Panc1 (cell line): ENCODE results near the gene FRMD4A. TPM values are rescaled to one million over a fixed set of nuclear protein-coding genes. Genes with fewer than 3 reads are reported as not detected.

ENCODE experiments used
- ATAC-seq: fragments of 200-7000 bp; cut with Tn5 transposase; 2 replicates; pipeline ENCODE4 v1.9.1; 2020; ENCODE audit warnings: mild to moderate bottlenecking, moderate library complexity
- BruUV-seq: library from RNA; stranded (reverse); fragments of 400-500 nt; replicated peaks from 2 replicates; lab custom pipeline; 2021; lab: Mats Ljungman, UMichigan
- CTCF ChIA-PET: fragments of 300-600 bp; sonication (Branson Sonifier 250); formaldehyde crosslinking; loops from one replicate; lab custom pipeline; 2022; ENCODE audit warnings: antibody characterized with exemption; lab: Charles Lee
- POLR2A ChIA-PET: fragments of 300-600 bp; sonication (Branson Sonifier 250); formaldehyde crosslinking; loops from one replicate; lab custom pipeline; 2022; ENCODE audit warnings: antibody characterized with exemption; lab: Charles Lee
- DNase-seq: peaks from one replicate; pipeline ENCODE4 v3.0.0-alpha.2; 2010; ENCODE audit warnings: low read depth, low spot score
- H3K27ac ChIP-seq: 2 replicates; pipeline ENCODE4 v1.5.1; 2011; ENCODE audit warnings: mild to moderate bottlenecking, low read length, inconsistent platforms
- H3K27me3 ChIP-seq: fragments of 200-500 bp; sonication (Bioruptor generic); 2 replicates; pipeline ENCODE4 v1.6.0; 2014; ENCODE audit warnings: low read length, inconsistent platforms; ENCODE audit not compliant: control insufficient read depth, insufficient read depth
- H3K36me3 ChIP-seq: fragments of 200-500 bp; sonication (Bioruptor generic); 2 replicates; pipeline ENCODE4 v1.5.1; 2014; ENCODE audit warnings: inconsistent platforms, mild to moderate bottlenecking, low read length, moderate library complexity; ENCODE audit not compliant: control insufficient read depth, insufficient read depth
- H3K4me1 ChIP-seq: 2 replicates; pipeline ENCODE4 v1.5.1; 2011; ENCODE audit warnings: inconsistent platforms, mild to moderate bottlenecking, low read length, moderate library complexity; ENCODE audit not compliant: control insufficient read depth, insufficient read depth
- H3K4me3 ChIP-seq, 2 experiments: 2 replicates each; pipeline ENCODE4 v1.5.1; 2011 to 2012; ENCODE audit warnings: low read depth in 2 of 2, low read length in 2 of 2, mild to moderate bottlenecking in 2 of 2, inconsistent platforms in 1 of 2, moderate library complexity in 1 of 2
- H3K9me3 ChIP-seq: fragments of 200-500 bp; sonication (Bioruptor generic); 2 replicates; pipeline ENCODE4 v1.5.1; 2014; ENCODE audit warnings: low read depth, mild to moderate bottlenecking, inconsistent platforms, low read length, moderate library complexity; ENCODE audit not compliant: control insufficient read depth, insufficient read depth
- POLR2AphosphoS5 ChIP-seq: IDR thresholded peaks from 2 replicates; pipeline ENCODE4 v1.6.1; 2012; ENCODE audit warnings: mild to moderate bottlenecking, low read depth, low read length, moderate library complexity
- SIN3A ChIP-seq: IDR thresholded peaks from 2 replicates; pipeline ENCODE4 v1.6.1; 2012; ENCODE audit warnings: low read depth, mild to moderate bottlenecking, low read length, moderate library complexity, borderline replicate concordance; ENCODE audit not compliant: insufficient read depth
- TCF7L2 ChIP-seq: IDR thresholded peaks from 2 replicates; pipeline ENCODE4 v1.6.1; 2011; ENCODE audit warnings: mild to moderate bottlenecking, low read depth, low read length, inconsistent platforms
- in situ Hi-C: cut with HindIII; loops from 2 replicates; pipeline ENCODE4 v1.10.0; 2016; ENCODE audit warnings: low sequenced_read_pairs, low pct_unique_long_range_greater_than_20kb
- intact Hi-C: fragments of 100-400 bp; cut with micrococcal nuclease; formaldehyde crosslinking; loops from one replicate; pipeline ENCODE4 v1.10.0; 2022; ENCODE audit not compliant: unreplicated experiment
- total RNA-seq: library from RNA; stranded (reverse); gene quantifications from one replicate; pipeline ENCODE4 v1.2.1, GENCODE V29; 2021; ENCODE audit not compliant: unreplicated experiment
- TF ChIP-seq, protein P1 (sequence below), 2 experiments: IDR thresholded peaks; 2 replicates each; pipeline ENCODE4 v1.6.1; 2011 to 2012; ENCODE audit warnings: low read depth in 2 of 2, control low read depth in 1 of 2, low read length in 1 of 2, mild to moderate bottlenecking in 1 of 2, moderate library complexity in 1 of 2; ENCODE audit not compliant: insufficient read depth in 1 of 2
- TF ChIP-seq, protein P2 (sequence below): fragments of 450-650 bp; IDR thresholded peaks from 2 replicates; pipeline ENCODE4 v1.5.1; 2017; ENCODE audit warnings: mild to moderate bottlenecking

Gene FRMD4A
- total RNA-seq, 1 experiment from 2014 or later, result 7.1 TPM

DNA sequence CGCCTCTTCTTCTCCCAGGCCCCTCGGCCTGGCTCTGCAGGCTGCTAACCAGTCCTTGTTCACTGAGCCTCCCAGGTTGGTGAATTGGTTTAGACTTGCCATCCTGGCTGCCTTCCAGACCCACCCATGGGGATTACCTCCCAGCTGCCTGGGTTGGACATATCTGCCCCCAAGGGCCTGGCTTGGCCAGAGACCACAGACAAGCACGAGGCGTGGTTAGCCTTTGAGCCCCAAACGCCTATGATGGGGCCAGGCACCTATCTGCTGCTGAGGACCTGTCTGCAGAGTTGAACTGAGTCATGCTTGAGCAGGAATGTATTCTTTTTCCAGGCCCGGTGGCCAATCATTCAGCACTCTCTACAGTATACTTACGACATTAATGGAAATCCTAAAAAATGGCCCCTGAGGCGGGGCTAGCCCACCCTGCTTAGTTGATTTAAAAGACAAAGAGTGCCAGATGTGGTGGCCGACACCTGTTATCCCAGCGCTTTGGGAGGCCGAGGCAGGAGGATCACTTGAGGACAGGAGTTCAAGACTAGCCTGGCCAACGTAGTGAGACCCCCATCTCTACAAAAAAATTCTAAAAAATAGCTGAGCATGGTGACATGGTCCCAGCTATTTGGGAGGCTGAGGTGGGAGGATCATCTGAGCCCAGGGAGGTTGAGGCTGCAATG lies 361.5 kb downstream of the FRMD4A start:
- Histone ChIP-seq H3K36me3 (no peaks in the 10 kb centered on the region), H3K9me3 (no peaks in the 10 kb centered on the region), H3K27ac (no peak overlapping the region), H3K27me3 (no peaks in the 10 kb centered on the region), H3K4me3 (no peak overlapping the region), H3K4me1 (no peaks in the 10 kb centered on the region)
- BruUV-seq, result no TSS peak
- intact Hi-C loops, result no loop called here
- TF ChIP-seq, protein P1, sequence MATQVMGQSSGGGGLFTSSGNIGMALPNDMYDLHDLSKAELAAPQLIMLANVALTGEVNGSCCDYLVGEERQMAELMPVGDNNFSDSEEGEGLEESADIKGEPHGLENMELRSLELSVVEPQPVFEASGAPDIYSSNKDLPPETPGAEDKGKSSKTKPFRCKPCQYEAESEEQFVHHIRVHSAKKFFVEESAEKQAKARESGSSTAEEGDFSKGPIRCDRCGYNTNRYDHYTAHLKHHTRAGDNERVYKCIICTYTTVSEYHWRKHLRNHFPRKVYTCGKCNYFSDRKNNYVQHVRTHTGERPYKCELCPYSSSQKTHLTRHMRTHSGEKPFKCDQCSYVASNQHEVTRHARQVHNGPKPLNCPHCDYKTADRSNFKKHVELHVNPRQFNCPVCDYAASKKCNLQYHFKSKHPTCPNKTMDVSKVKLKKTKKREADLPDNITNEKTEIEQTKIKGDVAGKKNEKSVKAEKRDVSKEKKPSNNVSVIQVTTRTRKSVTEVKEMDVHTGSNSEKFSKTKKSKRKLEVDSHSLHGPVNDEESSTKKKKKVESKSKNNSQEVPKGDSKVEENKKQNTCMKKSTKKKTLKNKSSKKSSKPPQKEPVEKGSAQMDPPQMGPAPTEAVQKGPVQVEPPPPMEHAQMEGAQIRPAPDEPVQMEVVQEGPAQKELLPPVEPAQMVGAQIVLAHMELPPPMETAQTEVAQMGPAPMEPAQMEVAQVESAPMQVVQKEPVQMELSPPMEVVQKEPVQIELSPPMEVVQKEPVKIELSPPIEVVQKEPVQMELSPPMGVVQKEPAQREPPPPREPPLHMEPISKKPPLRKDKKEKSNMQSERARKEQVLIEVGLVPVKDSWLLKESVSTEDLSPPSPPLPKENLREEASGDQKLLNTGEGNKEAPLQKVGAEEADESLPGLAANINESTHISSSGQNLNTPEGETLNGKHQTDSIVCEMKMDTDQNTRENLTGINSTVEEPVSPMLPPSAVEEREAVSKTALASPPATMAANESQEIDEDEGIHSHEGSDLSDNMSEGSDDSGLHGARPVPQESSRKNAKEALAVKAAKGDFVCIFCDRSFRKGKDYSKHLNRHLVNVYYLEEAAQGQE (IDR thresholded peaks at IDR 0.05; ENCODE audit: insufficient read depth in 1 of 2, low read depth in 2 of 2, low read length in 1 of 2), result no peak
- TF ChIP-seq, protein P2, sequence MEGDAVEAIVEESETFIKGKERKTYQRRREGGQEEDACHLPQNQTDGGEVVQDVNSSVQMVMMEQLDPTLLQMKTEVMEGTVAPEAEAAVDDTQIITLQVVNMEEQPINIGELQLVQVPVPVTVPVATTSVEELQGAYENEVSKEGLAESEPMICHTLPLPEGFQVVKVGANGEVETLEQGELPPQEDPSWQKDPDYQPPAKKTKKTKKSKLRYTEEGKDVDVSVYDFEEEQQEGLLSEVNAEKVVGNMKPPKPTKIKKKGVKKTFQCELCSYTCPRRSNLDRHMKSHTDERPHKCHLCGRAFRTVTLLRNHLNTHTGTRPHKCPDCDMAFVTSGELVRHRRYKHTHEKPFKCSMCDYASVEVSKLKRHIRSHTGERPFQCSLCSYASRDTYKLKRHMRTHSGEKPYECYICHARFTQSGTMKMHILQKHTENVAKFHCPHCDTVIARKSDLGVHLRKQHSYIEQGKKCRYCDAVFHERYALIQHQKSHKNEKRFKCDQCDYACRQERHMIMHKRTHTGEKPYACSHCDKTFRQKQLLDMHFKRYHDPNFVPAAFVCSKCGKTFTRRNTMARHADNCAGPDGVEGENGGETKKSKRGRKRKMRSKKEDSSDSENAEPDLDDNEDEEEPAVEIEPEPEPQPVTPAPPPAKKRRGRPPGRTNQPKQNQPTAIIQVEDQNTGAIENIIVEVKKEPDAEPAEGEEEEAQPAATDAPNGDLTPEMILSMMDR, result no peak
- TF ChIP-seq TCF7L2 (no peak), SIN3A (no peak)
- ChIA-PET POLR2A (no interaction called here), CTCF (no interaction called here)
- in situ Hi-C loops, result no loop called here
- DNase-seq (no peak), ATAC-seq (no peak)

DNA sequence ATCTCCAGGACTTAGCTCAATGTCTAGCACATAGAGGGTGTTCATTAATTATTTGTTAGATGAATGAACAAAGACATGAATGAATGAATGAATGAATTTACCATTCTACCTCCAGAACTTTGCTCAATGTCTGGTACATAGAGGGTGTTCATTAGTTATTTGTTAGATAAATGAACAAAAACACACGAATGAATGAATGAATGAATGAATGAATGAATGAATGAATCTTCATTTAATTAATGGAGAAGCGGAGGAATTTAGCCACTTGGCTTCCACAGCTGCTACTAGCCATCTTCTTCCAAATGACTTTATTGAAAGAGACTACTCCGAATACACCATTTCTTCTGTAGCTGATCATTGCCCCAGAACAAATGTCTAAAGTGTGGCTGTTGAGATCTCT lies 368.9 kb downstream of the FRMD4A start:
- in situ Hi-C loops, result no loop called here
- ATAC-seq (no peak), DNase-seq (no peak)
- Histone ChIP-seq H3K9me3 (no peaks in the 10 kb centered on the region), H3K4me3 (no peak overlapping the region), H3K36me3 (no peaks in the 10 kb centered on the region), H3K27ac (no peak overlapping the region), H3K27me3 (no peaks in the 10 kb centered on the region), H3K4me1 (no peaks in the 10 kb centered on the region; the same call in 1 of the 2 replicates)
- TF ChIP-seq TCF7L2, result no peak
- TF ChIP-seq, protein P2, result no peak
- TF ChIP-seq SIN3A, result no peak
- TF ChIP-seq POLR2AphosphoS5, result no peak
- TF ChIP-seq, protein P1 (IDR thresholded peaks at IDR 0.05; ENCODE audit: insufficient read depth in 1 of 2, low read depth in 2 of 2, low read length in 1 of 2), result no peak
- intact Hi-C loops, result no loop called here
- CTCF ChIA-PET, result no interaction called here
- POLR2A ChIA-PET, result no interaction called here
- BruUV-seq, result no TSS peak
